GM18870 (cell line): ENCODE data around the gene MEGF11.
"Not testable (repeated sequence)": the region's sequence is repeated elsewhere in the genome, so short reads cannot be mapped to it uniquely, and the experiment has no call there.

Experiments used
- ATAC-seq: cut with Tn5 transposase; IDR thresholded peaks from one replicate; pipeline ENCODE4 v1.9.1; 2021; ENCODE audit warnings: moderate library complexity; ENCODE audit not compliant: unreplicated experiment

MEGF11 gene

DNA sequence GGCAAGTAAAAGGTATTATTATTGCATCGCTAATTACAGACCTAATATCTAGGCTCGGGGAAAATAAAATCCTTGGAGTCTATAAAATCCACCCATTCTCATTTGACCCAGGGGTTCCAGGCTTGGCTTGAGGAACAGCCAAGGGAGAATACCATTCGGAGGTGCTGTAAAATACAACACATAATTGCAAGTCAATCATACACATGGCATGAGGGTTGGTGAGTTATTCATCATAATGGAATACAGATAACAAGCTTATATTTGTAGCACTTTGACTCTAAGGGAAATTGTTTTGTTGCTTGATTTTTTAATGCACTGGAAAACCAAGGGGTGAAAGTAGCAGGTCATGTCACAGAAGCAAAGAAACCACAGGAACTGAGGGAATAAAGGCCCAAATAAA lies 23.0 kb upstream of the MEGF11 start:
- no peak for ATAC-seq

- no peak for ATAC-seq
These were observed 21.8 kb upstream of the MEGF11 start for GRCh38 chr15:66275352-66275751.

GRCh38 chr15:66270932-66271331 lies 17.4 kb upstream of the MEGF11 start:
- ATAC-seq = no peak

- ATAC-seq = no peak
These were observed 16.0 kb upstream of the MEGF11 start for GRCh38 chr15:66269326-66270090.

- ATAC-seq = no peak
These were observed 11.4 kb upstream of the MEGF11 start for GRCh38 chr15:66264859-66265513.

DNA sequence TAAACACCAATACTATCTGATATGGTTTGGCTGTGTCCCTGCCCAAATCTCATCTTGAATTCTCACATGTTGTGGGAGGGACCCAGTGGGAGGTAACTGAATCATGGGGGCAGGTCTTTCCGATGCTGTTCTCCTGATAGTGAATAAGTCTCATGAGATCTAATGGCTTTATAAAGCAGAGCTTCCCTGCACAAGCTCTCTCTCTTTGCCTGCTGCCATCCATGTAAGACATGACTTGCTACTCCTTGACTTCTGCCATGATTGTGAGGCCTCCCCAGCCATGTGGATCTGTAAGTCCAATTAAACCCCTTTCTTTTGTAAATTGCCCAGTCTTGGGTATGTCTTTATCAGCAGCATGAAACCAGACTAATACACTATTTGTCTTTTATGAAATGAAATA lies 9.3 kb upstream of the MEGF11 start:
- not testable (repeated sequence) for ATAC-seq

- ATAC-seq = no peak
These were observed 7.5 kb upstream of the MEGF11 start for GRCh38 chr15:66261056-66261455.

GRCh38 chr15:66256692-66257091 lies 3.1 kb upstream of the MEGF11 start:
- ATAC-seq = no peak

DNA sequence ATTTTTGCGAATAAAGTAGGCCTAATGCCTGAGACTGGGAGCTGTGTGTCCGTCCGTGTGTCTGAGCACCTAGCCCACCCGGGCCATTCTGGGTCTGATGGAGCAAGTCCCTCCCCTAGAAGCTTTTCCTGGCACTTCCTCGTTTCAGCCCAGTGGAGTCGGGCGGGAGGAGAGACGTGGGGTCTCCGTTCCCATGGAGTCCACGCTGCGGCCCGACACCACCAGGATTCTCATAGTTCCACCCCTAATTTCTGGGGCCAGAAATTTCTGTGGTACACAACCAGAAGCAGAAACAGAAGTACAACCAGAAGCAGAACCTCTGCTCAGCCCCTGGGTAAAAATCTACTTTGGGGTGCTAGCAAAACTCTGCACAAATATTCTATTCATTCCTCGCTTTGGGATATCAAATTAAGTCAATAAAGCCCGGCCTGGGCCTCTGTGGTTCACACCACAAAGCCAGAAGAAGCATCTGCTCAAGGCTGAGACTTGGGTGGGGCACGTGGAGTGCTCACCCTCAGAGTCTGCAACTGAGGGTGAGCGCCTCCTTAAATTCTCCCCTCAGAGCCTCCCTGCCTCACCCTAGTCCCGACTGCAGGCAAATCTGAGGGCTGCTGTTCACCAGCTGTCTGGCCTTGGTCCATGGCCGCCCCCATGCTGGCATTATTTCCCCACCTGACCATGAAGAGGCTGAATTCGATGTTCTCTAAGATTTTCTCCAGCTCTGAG lies 1.6 kb upstream of the MEGF11 start:
- ATAC-seq = no peak

DNA sequence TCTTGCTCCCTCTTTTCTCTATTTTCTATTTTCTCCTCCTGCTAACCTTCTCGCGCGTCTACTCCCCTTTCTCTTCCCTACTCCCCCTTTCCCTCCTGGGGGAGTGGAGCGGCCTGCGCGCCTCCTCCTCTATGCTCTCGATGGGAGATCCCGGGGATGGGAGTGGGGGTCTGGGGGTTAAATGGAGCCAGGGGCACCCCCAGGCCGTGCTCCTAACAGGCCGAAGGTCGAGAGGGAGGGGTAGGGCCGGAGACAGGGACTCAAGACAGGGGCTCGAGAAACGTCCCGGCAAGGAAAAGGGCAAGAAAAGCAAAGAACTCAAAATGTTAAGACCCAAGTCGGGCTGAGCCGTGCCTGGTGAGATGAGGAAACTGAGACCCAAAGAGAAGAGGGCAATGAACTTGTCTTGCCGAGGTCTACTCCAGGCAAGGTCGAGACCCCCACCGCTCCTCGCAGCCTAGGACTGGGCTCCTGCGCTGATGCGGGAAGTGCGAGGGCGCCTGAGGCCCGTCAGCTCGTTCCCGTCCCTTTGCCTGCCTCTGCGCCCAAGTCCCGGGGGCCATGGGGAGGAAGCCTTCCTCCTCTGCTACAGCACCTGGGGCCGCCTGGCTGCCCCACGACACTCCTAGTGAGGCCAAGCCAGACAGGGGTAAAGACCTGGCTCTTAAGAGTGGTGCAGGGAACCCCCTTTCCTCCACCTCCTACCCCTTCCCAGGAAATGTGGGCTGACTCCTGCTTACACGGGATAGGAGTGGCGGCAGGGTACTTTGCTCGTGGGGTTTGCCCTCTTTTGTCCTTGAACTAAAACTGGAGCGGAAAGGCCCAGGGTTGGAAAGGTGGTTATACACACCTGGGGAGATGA lies 770 bp upstream of the MEGF11 start:
- ATAC-seq = no peak

GRCh38 chr15:66252685-66253417 lies 699 bp downstream of the MEGF11 start:
- ATAC-seq = no peak

GRCh38 chr15:66251790-66252684 lies 1.5 kb downstream of the MEGF11 start:
- no peak for ATAC-seq

DNA sequence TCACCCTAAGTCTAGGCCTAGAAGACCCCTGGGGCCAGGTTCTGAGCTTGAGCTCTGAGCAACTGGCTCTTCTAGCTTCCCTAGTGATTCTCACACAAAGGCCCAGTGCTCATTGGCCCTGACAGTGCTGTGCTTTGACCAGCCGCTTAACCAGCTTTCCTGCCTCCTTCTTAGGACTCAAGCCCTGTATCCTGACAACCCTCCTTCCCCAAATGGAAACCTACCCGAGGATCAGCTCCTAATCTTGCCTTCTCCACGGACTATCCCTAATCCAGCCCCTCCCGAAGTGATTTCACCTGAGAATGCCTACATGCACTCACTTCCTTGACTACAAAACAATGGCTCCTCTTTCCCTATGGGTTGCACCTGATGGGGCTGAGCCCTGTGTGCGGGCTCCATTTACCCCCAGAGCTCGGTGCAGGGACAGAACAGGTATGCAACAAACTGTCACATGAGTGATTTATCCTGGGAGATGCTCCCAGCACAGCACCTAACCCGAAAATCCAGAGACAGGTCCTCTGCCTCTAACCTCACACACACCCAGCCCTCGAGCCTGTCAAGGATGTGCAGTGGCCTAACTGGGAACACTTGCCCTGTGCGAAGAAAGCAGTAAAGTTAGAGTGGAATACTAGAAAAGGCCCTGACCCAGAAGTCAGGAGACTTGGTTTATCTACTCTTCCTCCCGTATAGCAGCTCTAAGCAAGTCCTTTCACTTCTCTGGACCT lies 2.3 kb downstream of the MEGF11 start:
- ATAC-seq = no peak

DNA sequence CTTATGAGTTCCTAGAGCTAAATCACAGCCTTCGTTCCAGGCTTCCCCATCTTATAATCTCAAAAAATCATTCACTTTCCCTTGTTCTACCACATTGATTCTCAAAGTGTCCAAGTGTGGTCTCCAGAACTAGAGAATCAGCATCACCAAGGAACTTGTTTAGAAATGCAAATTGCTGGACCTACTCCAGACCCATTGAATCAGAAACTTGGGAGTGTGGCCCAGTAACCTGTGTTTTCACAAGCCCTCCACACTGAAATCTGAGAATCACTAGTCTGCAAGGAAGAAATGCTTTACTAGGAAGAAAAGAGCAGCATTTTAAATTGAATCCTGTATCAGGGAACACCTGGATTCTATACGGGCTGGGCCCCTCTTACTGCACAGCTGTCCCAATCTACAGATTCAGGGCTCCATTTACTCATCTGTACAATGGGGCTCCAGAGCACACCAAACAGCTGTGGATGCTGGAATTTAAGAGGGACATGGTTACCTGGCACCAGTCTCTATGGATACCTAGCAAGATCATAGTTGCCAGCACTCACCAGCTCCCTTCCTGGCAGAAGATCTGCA lies 3.9 kb downstream of the MEGF11 start:
- ATAC-seq = no peak

DNA sequence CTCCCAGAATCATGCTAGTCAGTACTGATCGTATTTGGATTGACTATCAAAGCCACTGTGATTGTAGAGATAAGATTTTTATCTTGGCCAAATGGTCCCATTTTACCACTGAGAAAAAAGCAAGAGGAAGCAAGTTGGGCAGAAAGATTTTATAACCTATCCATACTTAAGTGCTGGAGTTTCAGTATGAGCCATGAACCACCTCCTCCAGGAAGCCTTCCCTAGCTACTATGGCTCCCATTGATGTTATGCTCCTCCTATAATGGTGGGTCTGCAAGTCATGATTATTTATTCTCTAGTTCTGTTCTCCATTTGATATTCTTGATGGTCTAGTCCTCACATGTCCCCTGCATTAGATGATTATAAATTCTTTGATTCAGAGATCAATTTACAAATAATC lies 6.6 kb downstream of the MEGF11 start:
- no peak for ATAC-seq

GRCh38 chr15:66245832-66246231 lies 7.7 kb downstream of the MEGF11 start:
- ATAC-seq = not testable (repeated sequence)

- ATAC-seq = no peak
These were observed 11.7 kb downstream of the MEGF11 start for GRCh38 chr15:66241908-66242285.
